ENCODE results near the gene ACSM4. TPM values are rescaled to one million over a fixed set of nuclear protein-coding genes. Genes with fewer than 3 reads are reported as not detected.

ACSM4 gene
- total RNA-seq, 1 experiment from 2014 or later = not detected

GRCh38 chr12:7369274-7369729, 65.4 kb downstream of the ACSM4 start:
- no peaks in the 10 kb centered on the region for H3K9me3 Mint-ChIP-seq (ENCODE audit: unreplicated experiment)
- ChIA-PET POLR2A (interaction anchor here (0.6 kb wide), 1 partner anchor 58 kb away, joined by 3 read pairs; no protein-coding TSS in a partner anchor), CTCF (interaction anchor here (1.3 kb wide), 1 partner anchor 149 kb away, joined by 4 read pairs; no protein-coding TSS in a partner anchor)
- peak; percentile 59 for DNase-seq (ENCODE audit: unreplicated experiment)
- no TSS peak for BruUV-seq (replicated peaks)
- H3K4me1 Mint-ChIP-seq (ENCODE audit: insufficient read depth, unreplicated experiment) = peaks cover 10% of the 10 kb centered on the region
- no peaks in the 10 kb centered on the region for H3K27me3 Mint-ChIP-seq (ENCODE audit: insufficient read depth, unreplicated experiment)
- H3K4me3 Mint-ChIP-seq (ENCODE audit: unreplicated experiment) = peak overlapping the region; percentile 42
- no peak for TF ChIP-seq CTCF (IDR thresholded peaks at IDR 0.05; ENCODE audit: unreplicated experiment)
- intact Hi-C loops (cut with micrococcal nuclease) = no loop called here
- H3K27ac Mint-ChIP-seq (ENCODE audit: low read depth, unreplicated experiment) = peak overlapping the region; percentile 37
- H3K36me3 Mint-ChIP-seq (ENCODE audit: insufficient read depth, unreplicated experiment) = no peaks in the 10 kb centered on the region

- no peaks in the 10 kb centered on the region for H3K36me3 Mint-ChIP-seq (ENCODE audit: insufficient read depth, unreplicated experiment)
- H3K4me3 Mint-ChIP-seq (ENCODE audit: unreplicated experiment) = no peak overlapping the region
- no TSS peak for BruUV-seq (replicated peaks)
- H3K27ac Mint-ChIP-seq (ENCODE audit: low read depth, unreplicated experiment) = no peak overlapping the region
- intact Hi-C loops (cut with micrococcal nuclease) = no loop called here
- ChIA-PET CTCF (interaction anchor here (0.8 kb wide), 1 partner anchor 153 kb away, joined by 5 read pairs; no protein-coding TSS in a partner anchor), POLR2A (no interaction called here)
- H3K4me1 Mint-ChIP-seq (ENCODE audit: insufficient read depth, unreplicated experiment) = peaks cover 15% of the 10 kb centered on the region
- DNase-seq (ENCODE audit: unreplicated experiment) = no peak
- TF ChIP-seq CTCF (IDR thresholded peaks at IDR 0.05; ENCODE audit: unreplicated experiment) = no peak
- H3K27me3 Mint-ChIP-seq (ENCODE audit: insufficient read depth, unreplicated experiment) = no peaks in the 10 kb centered on the region
- no peaks in the 10 kb centered on the region for H3K9me3 Mint-ChIP-seq (ENCODE audit: unreplicated experiment)
Measured at GRCh38 chr12:7373226-7373625, 69.4 kb downstream of the ACSM4 start.

GRCh38 chr12:7374423-7375144, 70.7 kb downstream of the ACSM4 start:
- peak; percentile 32 for TF ChIP-seq CTCF (IDR thresholded peaks at IDR 0.05; ENCODE audit: unreplicated experiment)
- CTCF ChIA-PET = interaction anchor here (1.3 kb wide), 1 partner anchor 86 kb away, joined by 3 read pairs; no protein-coding TSS in a partner anchor
- Mint-ChIP-seq H3K4me3 (ENCODE audit: unreplicated experiment) (no peak overlapping the region), H3K9me3 (ENCODE audit: unreplicated experiment) (no peaks in the 10 kb centered on the region), H3K4me1 (ENCODE audit: insufficient read depth, unreplicated experiment) (peaks cover 11% of the 10 kb centered on the region), H3K27me3 (ENCODE audit: insufficient read depth, unreplicated experiment) (no peaks in the 10 kb centered on the region), H3K27ac (ENCODE audit: low read depth, unreplicated experiment) (no peak overlapping the region), H3K36me3 (ENCODE audit: insufficient read depth, unreplicated experiment) (no peaks in the 10 kb centered on the region)
- intact Hi-C loops (cut with micrococcal nuclease) = loop anchor here (1.0 kb wide), 1 partner anchor 86 kb away; no protein-coding TSS in a partner anchor
- POLR2A ChIA-PET = interaction anchor here (0.8 kb wide), 1 partner anchor 15 kb away, joined by 3 read pairs; no protein-coding TSS in a partner anchor
- BruUV-seq (replicated peaks) = no TSS peak
- DNase-seq (ENCODE audit: unreplicated experiment) = peak; percentile 72

- no peaks in the 10 kb centered on the region for H3K27me3 Mint-ChIP-seq (ENCODE audit: insufficient read depth, unreplicated experiment)
- peaks cover 5% of the 10 kb centered on the region for H3K4me1 Mint-ChIP-seq (ENCODE audit: insufficient read depth, unreplicated experiment)
- POLR2A ChIA-PET = interaction anchor here (0.8 kb wide), 1 partner anchor 16 kb away, joined by 3 read pairs; no protein-coding TSS in a partner anchor
- CTCF ChIA-PET = interaction anchor here (1.3 kb wide), 1 partner anchor 85 kb away, joined by 3 read pairs; no protein-coding TSS in a partner anchor
- no peak overlapping the region for H3K4me3 Mint-ChIP-seq (ENCODE audit: unreplicated experiment)
- no peak for TF ChIP-seq CTCF (IDR thresholded peaks at IDR 0.05; ENCODE audit: unreplicated experiment)
- no peak overlapping the region for H3K27ac Mint-ChIP-seq (ENCODE audit: low read depth, unreplicated experiment)
- intact Hi-C loops (cut with micrococcal nuclease) = no loop called here
- H3K36me3 Mint-ChIP-seq (ENCODE audit: insufficient read depth, unreplicated experiment) = no peaks in the 10 kb centered on the region
- no peaks in the 10 kb centered on the region for H3K9me3 Mint-ChIP-seq (ENCODE audit: unreplicated experiment)
- peak; percentile 27 for DNase-seq (ENCODE audit: unreplicated experiment)
- no TSS peak for BruUV-seq (replicated peaks)
Measured at GRCh38 chr12:7375145-7375543, 71.3 kb downstream of the ACSM4 start.

Measured in MCF 10A (cell line).